Panc1 (cell line): ENCODE data around the gene ACTL7B. TPM values are rescaled to one million over a fixed set of nuclear protein-coding genes. Genes with fewer than 3 reads are reported as not detected.

Experiments used
- ATAC-seq: fragments of 200-7000 bp; cut with Tn5 transposase; 2 replicates; pipeline ENCODE4 v1.9.1; 2020; ENCODE audit warnings: mild to moderate bottlenecking, moderate library complexity
- BruUV-seq: library from RNA; stranded (reverse); fragments of 400-500 nt; replicated peaks from 2 replicates; lab custom pipeline; 2021; lab: Mats Ljungman, UMichigan
- CTCF ChIA-PET: fragments of 300-600 bp; sonication (Branson Sonifier 250); formaldehyde crosslinking; loops from one replicate; lab custom pipeline; 2022; ENCODE audit warnings: antibody characterized with exemption; lab: Charles Lee
- POLR2A ChIA-PET: fragments of 300-600 bp; sonication (Branson Sonifier 250); formaldehyde crosslinking; loops from one replicate; lab custom pipeline; 2022; ENCODE audit warnings: antibody characterized with exemption; lab: Charles Lee
- DNase-seq: peaks from one replicate; pipeline ENCODE4 v3.0.0-alpha.2; 2010; ENCODE audit warnings: low read depth, low spot score
- H3K27ac ChIP-seq: 2 replicates; pipeline ENCODE4 v1.5.1; 2011; ENCODE audit warnings: mild to moderate bottlenecking, low read length, inconsistent platforms
- H3K27me3 ChIP-seq: fragments of 200-500 bp; sonication (Bioruptor generic); 2 replicates; pipeline ENCODE4 v1.6.0; 2014; ENCODE audit warnings: low read length, inconsistent platforms; ENCODE audit not compliant: control insufficient read depth, insufficient read depth
- H3K36me3 ChIP-seq: fragments of 200-500 bp; sonication (Bioruptor generic); 2 replicates; pipeline ENCODE4 v1.5.1; 2014; ENCODE audit warnings: inconsistent platforms, mild to moderate bottlenecking, low read length, moderate library complexity; ENCODE audit not compliant: control insufficient read depth, insufficient read depth
- H3K4me1 ChIP-seq: 2 replicates; pipeline ENCODE4 v1.5.1; 2011; ENCODE audit warnings: inconsistent platforms, mild to moderate bottlenecking, low read length, moderate library complexity; ENCODE audit not compliant: control insufficient read depth, insufficient read depth
- H3K4me3 ChIP-seq, 2 experiments: 2 replicates each; pipeline ENCODE4 v1.5.1; 2011 to 2012; ENCODE audit warnings: low read depth in 2 of 2, low read length in 2 of 2, mild to moderate bottlenecking in 2 of 2, inconsistent platforms in 1 of 2, moderate library complexity in 1 of 2
- H3K9me3 ChIP-seq: fragments of 200-500 bp; sonication (Bioruptor generic); 2 replicates; pipeline ENCODE4 v1.5.1; 2014; ENCODE audit warnings: low read depth, mild to moderate bottlenecking, inconsistent platforms, low read length, moderate library complexity; ENCODE audit not compliant: control insufficient read depth, insufficient read depth
- POLR2AphosphoS5 ChIP-seq: IDR thresholded peaks from 2 replicates; pipeline ENCODE4 v1.6.1; 2012; ENCODE audit warnings: mild to moderate bottlenecking, low read depth, low read length, moderate library complexity
- SIN3A ChIP-seq: IDR thresholded peaks from 2 replicates; pipeline ENCODE4 v1.6.1; 2012; ENCODE audit warnings: low read depth, mild to moderate bottlenecking, low read length, moderate library complexity, borderline replicate concordance; ENCODE audit not compliant: insufficient read depth
- TCF7L2 ChIP-seq: IDR thresholded peaks from 2 replicates; pipeline ENCODE4 v1.6.1; 2011; ENCODE audit warnings: mild to moderate bottlenecking, low read depth, low read length, inconsistent platforms
- in situ Hi-C: cut with HindIII; loops from 2 replicates; pipeline ENCODE4 v1.10.0; 2016; ENCODE audit warnings: low sequenced_read_pairs, low pct_unique_long_range_greater_than_20kb
- intact Hi-C: fragments of 100-400 bp; cut with micrococcal nuclease; formaldehyde crosslinking; loops from one replicate; pipeline ENCODE4 v1.10.0; 2022; ENCODE audit not compliant: unreplicated experiment
- total RNA-seq: library from RNA; stranded (reverse); gene quantifications from one replicate; pipeline ENCODE4 v1.2.1, GENCODE V29; 2021; ENCODE audit not compliant: unreplicated experiment
- TF ChIP-seq, protein P1 (sequence below), 2 experiments: IDR thresholded peaks; 2 replicates each; pipeline ENCODE4 v1.6.1; 2011 to 2012; ENCODE audit warnings: low read depth in 2 of 2, control low read depth in 1 of 2, low read length in 1 of 2, mild to moderate bottlenecking in 1 of 2, moderate library complexity in 1 of 2; ENCODE audit not compliant: insufficient read depth in 1 of 2
- TF ChIP-seq, protein P2 (sequence below): fragments of 450-650 bp; IDR thresholded peaks from 2 replicates; pipeline ENCODE4 v1.5.1; 2017; ENCODE audit warnings: mild to moderate bottlenecking

Gene ACTL7B
- total RNA-seq, 1 experiment from 2014 or later: not detected

DNA sequence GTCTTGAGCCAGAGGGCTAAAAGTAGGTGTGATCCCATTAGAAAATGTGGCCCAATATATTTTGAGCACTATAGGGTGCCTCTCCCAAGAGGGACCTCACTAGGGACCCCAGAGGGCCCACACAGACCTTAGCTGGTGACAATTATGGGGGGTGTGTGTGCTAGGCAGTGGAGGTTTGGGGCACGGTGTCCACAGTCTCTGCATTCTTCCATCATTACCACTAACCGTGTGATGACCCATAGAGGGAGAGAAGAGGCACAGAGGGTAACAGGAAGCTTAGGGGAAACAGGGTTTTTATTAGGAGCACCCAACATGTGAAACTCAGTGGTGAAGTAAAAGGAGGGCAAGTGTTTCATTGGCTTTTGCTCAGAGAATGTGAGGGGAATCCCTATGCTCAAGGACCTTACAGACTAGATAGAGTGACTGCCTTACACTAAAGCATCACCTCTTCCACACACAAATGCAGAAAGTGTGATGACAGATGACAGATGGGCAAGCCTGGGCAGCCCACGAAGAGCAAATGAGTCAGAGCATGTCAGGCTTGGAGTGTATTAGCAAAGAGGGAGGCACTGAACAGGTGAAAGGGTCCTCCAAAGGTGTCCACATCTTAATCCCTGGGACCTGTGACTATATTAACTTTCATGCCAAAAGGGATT lies 3.8 kb upstream of the ACTL7B start:
- Histone ChIP-seq H3K4me3 (no peak overlapping the region), H3K9me3 (no peaks in the 10 kb centered on the region), H3K27ac (no peak overlapping the region), H3K36me3 (no peaks in the 10 kb centered on the region), H3K4me1 (no peaks in the 10 kb centered on the region), H3K27me3 (no peaks in the 10 kb centered on the region)
- in situ Hi-C loops: no loop called here
- ATAC-seq: no peak
- no peak for DNase-seq
- ChIA-PET POLR2A (no interaction called here), CTCF (no interaction called here)
- no peak for TF ChIP-seq SIN3A
- no peak for TF ChIP-seq TCF7L2
- TF ChIP-seq, protein P1, sequence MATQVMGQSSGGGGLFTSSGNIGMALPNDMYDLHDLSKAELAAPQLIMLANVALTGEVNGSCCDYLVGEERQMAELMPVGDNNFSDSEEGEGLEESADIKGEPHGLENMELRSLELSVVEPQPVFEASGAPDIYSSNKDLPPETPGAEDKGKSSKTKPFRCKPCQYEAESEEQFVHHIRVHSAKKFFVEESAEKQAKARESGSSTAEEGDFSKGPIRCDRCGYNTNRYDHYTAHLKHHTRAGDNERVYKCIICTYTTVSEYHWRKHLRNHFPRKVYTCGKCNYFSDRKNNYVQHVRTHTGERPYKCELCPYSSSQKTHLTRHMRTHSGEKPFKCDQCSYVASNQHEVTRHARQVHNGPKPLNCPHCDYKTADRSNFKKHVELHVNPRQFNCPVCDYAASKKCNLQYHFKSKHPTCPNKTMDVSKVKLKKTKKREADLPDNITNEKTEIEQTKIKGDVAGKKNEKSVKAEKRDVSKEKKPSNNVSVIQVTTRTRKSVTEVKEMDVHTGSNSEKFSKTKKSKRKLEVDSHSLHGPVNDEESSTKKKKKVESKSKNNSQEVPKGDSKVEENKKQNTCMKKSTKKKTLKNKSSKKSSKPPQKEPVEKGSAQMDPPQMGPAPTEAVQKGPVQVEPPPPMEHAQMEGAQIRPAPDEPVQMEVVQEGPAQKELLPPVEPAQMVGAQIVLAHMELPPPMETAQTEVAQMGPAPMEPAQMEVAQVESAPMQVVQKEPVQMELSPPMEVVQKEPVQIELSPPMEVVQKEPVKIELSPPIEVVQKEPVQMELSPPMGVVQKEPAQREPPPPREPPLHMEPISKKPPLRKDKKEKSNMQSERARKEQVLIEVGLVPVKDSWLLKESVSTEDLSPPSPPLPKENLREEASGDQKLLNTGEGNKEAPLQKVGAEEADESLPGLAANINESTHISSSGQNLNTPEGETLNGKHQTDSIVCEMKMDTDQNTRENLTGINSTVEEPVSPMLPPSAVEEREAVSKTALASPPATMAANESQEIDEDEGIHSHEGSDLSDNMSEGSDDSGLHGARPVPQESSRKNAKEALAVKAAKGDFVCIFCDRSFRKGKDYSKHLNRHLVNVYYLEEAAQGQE (IDR thresholded peaks at IDR 0.05; ENCODE audit: insufficient read depth in 1 of 2, low read depth in 2 of 2, low read length in 1 of 2): no peak
- TF ChIP-seq, protein P2, sequence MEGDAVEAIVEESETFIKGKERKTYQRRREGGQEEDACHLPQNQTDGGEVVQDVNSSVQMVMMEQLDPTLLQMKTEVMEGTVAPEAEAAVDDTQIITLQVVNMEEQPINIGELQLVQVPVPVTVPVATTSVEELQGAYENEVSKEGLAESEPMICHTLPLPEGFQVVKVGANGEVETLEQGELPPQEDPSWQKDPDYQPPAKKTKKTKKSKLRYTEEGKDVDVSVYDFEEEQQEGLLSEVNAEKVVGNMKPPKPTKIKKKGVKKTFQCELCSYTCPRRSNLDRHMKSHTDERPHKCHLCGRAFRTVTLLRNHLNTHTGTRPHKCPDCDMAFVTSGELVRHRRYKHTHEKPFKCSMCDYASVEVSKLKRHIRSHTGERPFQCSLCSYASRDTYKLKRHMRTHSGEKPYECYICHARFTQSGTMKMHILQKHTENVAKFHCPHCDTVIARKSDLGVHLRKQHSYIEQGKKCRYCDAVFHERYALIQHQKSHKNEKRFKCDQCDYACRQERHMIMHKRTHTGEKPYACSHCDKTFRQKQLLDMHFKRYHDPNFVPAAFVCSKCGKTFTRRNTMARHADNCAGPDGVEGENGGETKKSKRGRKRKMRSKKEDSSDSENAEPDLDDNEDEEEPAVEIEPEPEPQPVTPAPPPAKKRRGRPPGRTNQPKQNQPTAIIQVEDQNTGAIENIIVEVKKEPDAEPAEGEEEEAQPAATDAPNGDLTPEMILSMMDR: no peak
- TF ChIP-seq POLR2AphosphoS5: no peak
- no TSS peak for BruUV-seq
- intact Hi-C loops: no loop called here

DNA sequence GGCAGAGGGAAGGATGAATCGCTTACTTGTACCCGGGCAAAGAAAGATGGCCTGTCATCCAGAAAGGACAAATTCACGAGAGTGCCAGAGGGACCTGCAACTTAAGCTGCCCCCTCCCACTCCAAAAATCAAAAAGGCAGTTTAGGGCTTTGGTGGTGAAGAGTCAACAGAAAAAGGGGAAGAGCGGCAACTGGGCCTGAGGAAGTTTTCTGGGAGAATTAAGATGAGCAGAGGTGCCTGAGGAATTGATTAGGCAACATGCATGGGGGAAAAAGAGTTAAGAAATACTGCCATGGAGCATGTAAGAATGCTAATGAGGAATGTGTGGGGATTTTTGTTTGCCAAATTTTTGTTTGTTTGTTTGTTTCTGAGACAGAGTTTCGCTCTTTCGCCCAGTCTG lies 1.8 kb upstream of the ACTL7B start:
- no peak overlapping the region for H3K27ac ChIP-seq
- in situ Hi-C loops: no loop called here
- ChIA-PET POLR2A (no interaction called here), CTCF (no interaction called here)
- no peaks in the 10 kb centered on the region for H3K27me3 ChIP-seq
- no peaks in the 10 kb centered on the region for H3K9me3 ChIP-seq
- no peaks in the 10 kb centered on the region for H3K4me1 ChIP-seq
- H3K4me3 ChIP-seq: no peak overlapping the region
- BruUV-seq: no TSS peak
- DNase-seq (no peak), ATAC-seq (no peak)
- no peaks in the 10 kb centered on the region for H3K36me3 ChIP-seq
- no peak for TF ChIP-seq SIN3A
- TF ChIP-seq, protein P1 (IDR thresholded peaks at IDR 0.05; ENCODE audit: insufficient read depth in 1 of 2, low read depth in 2 of 2, low read length in 1 of 2): no peak
- no peak for TF ChIP-seq TCF7L2
- no peak for TF ChIP-seq POLR2AphosphoS5
- TF ChIP-seq, protein P2: no peak
- intact Hi-C loops: no loop called here
